GM19035 (cell line): ENCODE data around the gene IKZF3.
"Not testable (repeated sequence)": the region's sequence is repeated elsewhere in the genome, so short reads cannot be mapped to it uniquely, and the experiment has no call there.

Experiments
- ATAC-seq: cut with Tn5 transposase; IDR thresholded peaks from one replicate; pipeline ENCODE4 v1.9.1; 2021; ENCODE audit not compliant: unreplicated experiment

Gene IKZF3

GRCh38 chr17:39861235-39861634, 2.9 kb downstream of the IKZF3 start:
- ATAC-seq, result no peak

GRCh38 chr17:39855911-39856649, 8.0 kb downstream of the IKZF3 start:
- ATAC-seq, result not testable (repeated sequence)

GRCh38 chr17:39854909-39855308, 9.2 kb downstream of the IKZF3 start:
- ATAC-seq, result no peak

- ATAC-seq, result no peak
These were observed 11.9 kb downstream of the IKZF3 start for GRCh38 chr17:39852239-39852638.

- not testable (repeated sequence) for ATAC-seq
These were observed 13.9 kb downstream of the IKZF3 start for GRCh38 chr17:39850186-39850585.

- no peak for ATAC-seq
These were observed 15.5 kb downstream of the IKZF3 start for GRCh38 chr17:39848600-39848999.

GRCh38 chr17:39846205-39846604, 17.9 kb downstream of the IKZF3 start:
- ATAC-seq, result no peak

- no peak for ATAC-seq
These were observed 18.9 kb downstream of the IKZF3 start for GRCh38 chr17:39845052-39845846.

- ATAC-seq, result no peak
These were observed 22.9 kb downstream of the IKZF3 start for GRCh38 chr17:39841134-39841683.

GRCh38 chr17:39838784-39839183, 25.3 kb downstream of the IKZF3 start:
- ATAC-seq, result no peak

- no peak for ATAC-seq
These were observed 26.1 kb downstream of the IKZF3 start for GRCh38 chr17:39838057-39838456.

- no peak for ATAC-seq
These were observed 28.0 kb downstream of the IKZF3 start for GRCh38 chr17:39836117-39836516.

GRCh38 chr17:39835038-39835786, 28.9 kb downstream of the IKZF3 start:
- no peak for ATAC-seq

GRCh38 chr17:39834017-39834416, 30.1 kb downstream of the IKZF3 start:
- ATAC-seq, result no peak

GRCh38 chr17:39831588-39831987, 32.5 kb downstream of the IKZF3 start:
- ATAC-seq, result no peak

GRCh38 chr17:39828443-39828842, 35.7 kb downstream of the IKZF3 start:
- ATAC-seq, result no peak

GRCh38 chr17:39826334-39826733, 37.8 kb downstream of the IKZF3 start:
- ATAC-seq, result no peak

- ATAC-seq, result no peak
These were observed 40.6 kb downstream of the IKZF3 start for GRCh38 chr17:39823407-39824054.

- no peak for ATAC-seq
These were observed 42.1 kb downstream of the IKZF3 start for GRCh38 chr17:39822051-39822451.

- ATAC-seq, result no peak
These were observed 43.1 kb downstream of the IKZF3 start for GRCh38 chr17:39820987-39821386.

- no peak for ATAC-seq
These were observed 43.6 kb downstream of the IKZF3 start for GRCh38 chr17:39820541-39820940.
